ENCODE data around the gene SLC9C1. TPM values are rescaled to one million over a fixed set of nuclear protein-coding genes. Genes with fewer than 3 reads are reported as not detected.

SLC9C1 gene
- total RNA-seq, 1 experiment from 2014 or later, result 0.50 TPM

GRCh38 chr3:112137781-112138180 lies 156.2 kb downstream of the SLC9C1 start:
- Histone ChIP-seq H3K23me2 (ENCODE audit: insufficient read length, low read depth, low read length, poor library complexity, severe bottlenecking) (no peaks in the 10 kb centered on the region), H2AFZ (ENCODE audit: low read length) (no peak overlapping the region), H3K9ac (ENCODE audit: extremely low read depth, insufficient read length, low read length) (no peak overlapping the region), H3K4ac (ENCODE audit: low read depth, low read length) (no peak overlapping the region), H3K4me2 (ENCODE audit: insufficient read depth, insufficient read length, low read length) (no peak overlapping the region), H2BK12ac (ENCODE audit: insufficient read length, low read depth, low read length) (no peak overlapping the region), H2BK15ac (ENCODE audit: low read depth, low read length) (no peak overlapping the region), H2BK120ac (ENCODE audit: low read depth, low read length, poor library complexity, severe bottlenecking) (no peak overlapping the region), H3K79me2 (ENCODE audit: insufficient read depth, low read length) (no peaks in the 10 kb centered on the region), H4K91ac (ENCODE audit: insufficient read length, low read depth, low read length) (no peak overlapping the region), H3K27ac (ENCODE audit: insufficient read length, low read depth, low read length) (no peak overlapping the region), H2AK5ac (ENCODE audit: insufficient read length, low read length) (no peak overlapping the region), H2BK5ac (ENCODE audit: insufficient read length, low read length) (no peak overlapping the region), H3K79me1 (ENCODE audit: insufficient read depth, low read depth, low read length, poor library complexity, severe bottlenecking) (no peaks in the 10 kb centered on the region), H4K20me1 (ENCODE audit: control insufficient read depth, insufficient read depth, insufficient read length) (no peaks in the 10 kb centered on the region), H4K5ac (ENCODE audit: insufficient read length, low read depth, low read length) (no peak overlapping the region), H4K8ac (replicated peaks; ENCODE audit: insufficient read length, low read depth, low read length) (no peak overlapping the region), H3K9me3 (ENCODE audit: control insufficient read depth, low read depth, low read length) (no peaks in the 10 kb centered on the region), H3K4me1 (ENCODE audit: insufficient read depth, low read length) (no peaks in the 10 kb centered on the region; the same call in 1 of the 2 replicates), H3K23ac (ENCODE audit: insufficient read length, low read depth, low read length) (no peak overlapping the region), H3K56ac (ENCODE audit: insufficient read length, low read depth, low read length) (no peak overlapping the region), H3K18ac (ENCODE audit: insufficient read length, low read depth, low read length) (no peak overlapping the region), H2BK20ac (ENCODE audit: low read depth, low read length, poor library complexity, severe bottlenecking) (no peak overlapping the region), H3K14ac (ENCODE audit: insufficient read depth, low read length) (no peak overlapping the region), H3K27me3 (ENCODE audit: insufficient read depth, low read length) (no peaks in the 10 kb centered on the region), H3T11ph (ENCODE audit: low read length) (no peak overlapping the region)
- no peaks in the 10 kb centered on the region for H3K36me3 Mint-ChIP-seq (ENCODE audit: insufficient read depth in 1 of 3, low read depth in 3 of 3)
- no CpG with 5 or more reads among the region's 4 CpGs for WGBS (ENCODE audit: extremely low coverage, insufficient read length, low lambda C conversion rate)
- H3K4me1 Mint-ChIP-seq, result peaks cover 25 to 36% of the 10 kb centered on the region in 2 experiments
- no peak overlapping the region for H3K4me3 Mint-ChIP-seq
- H3K9me3 Mint-ChIP-seq, result no peaks in the 10 kb centered on the region
- H3K27me3 Mint-ChIP-seq (ENCODE audit: low read depth), result no peaks in the 10 kb centered on the region
- no peak for DNase-seq
- H3K27ac Mint-ChIP-seq, result no peak overlapping the region; a peak in 2 of 7 replicates
- no peak for TF ChIP-seq CTCF (conservative IDR thresholded peaks at IDR 0.05)
